ENCODE measurements around the gene UBALD1. TPM values are rescaled to one million over a fixed set of nuclear protein-coding genes. Genes with fewer than 3 reads are reported as not detected.

Gene UBALD1
- total RNA-seq, 4 donors from 2014 or later = 9.3 to 21.4 (median 10.9) TPM

DNA sequence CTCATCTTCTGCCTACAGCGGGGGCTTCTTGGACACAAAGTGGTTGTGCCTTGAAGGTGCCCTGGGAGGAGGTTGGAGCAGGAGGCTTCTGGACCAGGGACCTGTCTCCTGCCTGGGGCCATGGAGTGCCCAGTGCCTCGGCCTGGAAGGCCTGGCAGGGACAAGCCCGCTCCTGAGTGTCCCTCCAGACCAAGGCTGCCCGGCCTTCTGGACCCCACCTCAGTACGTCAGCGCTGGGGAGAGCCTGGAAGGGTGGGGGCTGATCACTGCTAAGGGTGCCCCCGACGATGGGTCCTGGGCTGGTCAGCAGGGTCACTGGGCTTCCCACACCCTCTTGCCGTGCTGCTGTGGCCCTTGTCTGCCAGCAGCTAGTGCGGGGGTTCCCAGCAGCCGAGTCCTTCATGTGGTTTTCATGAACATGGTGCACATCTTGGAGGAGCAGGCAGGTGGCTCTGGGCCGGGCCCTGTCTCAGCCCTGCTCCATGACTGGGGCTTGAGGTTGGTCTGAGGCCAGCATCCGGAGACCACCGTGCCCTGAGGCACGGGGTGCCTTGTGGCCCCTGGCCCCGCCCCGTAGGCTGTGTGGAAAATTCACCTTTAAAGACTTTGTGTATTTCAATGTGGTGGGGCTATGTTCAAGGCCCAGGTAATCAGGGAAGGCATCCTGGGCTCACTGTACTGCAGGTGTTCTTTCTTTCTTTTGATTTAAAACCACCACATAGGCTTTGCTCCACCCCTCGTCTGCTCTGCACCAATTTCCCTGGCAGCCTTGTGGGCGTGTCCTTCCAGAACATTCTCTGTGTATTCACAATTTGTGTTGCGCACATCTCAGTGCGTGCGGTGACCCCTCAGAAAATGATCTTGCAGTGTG is 32.3 kb upstream of the UBALD1 start:
- Histone ChIP-seq H3K4me1 (peaks cover 3 to 6% of the 10 kb centered on the region in 2 donors), H3K4me3 (replicated peaks in 1 of 3) (no peak overlapping the region), H3K9me3 (no peaks in the 10 kb centered on the region), H3K27me3 (no peaks in the 10 kb centered on the region), H3K27ac (no peak overlapping the region), H3K36me3 (peaks cover 0 to 6% of the 10 kb centered on the region in 2 donors)
- WGBS, 2 donors = 93 to 97% methylated on average over 17 to 20 of the region's 22 CpGs
- intact Hi-C loops (cut with DNase I) = no loop called here
- TF ChIP-seq POLR2A (IDR thresholded peaks at IDR 0.05) = no peak
- TF ChIP-seq, protein P1, sequence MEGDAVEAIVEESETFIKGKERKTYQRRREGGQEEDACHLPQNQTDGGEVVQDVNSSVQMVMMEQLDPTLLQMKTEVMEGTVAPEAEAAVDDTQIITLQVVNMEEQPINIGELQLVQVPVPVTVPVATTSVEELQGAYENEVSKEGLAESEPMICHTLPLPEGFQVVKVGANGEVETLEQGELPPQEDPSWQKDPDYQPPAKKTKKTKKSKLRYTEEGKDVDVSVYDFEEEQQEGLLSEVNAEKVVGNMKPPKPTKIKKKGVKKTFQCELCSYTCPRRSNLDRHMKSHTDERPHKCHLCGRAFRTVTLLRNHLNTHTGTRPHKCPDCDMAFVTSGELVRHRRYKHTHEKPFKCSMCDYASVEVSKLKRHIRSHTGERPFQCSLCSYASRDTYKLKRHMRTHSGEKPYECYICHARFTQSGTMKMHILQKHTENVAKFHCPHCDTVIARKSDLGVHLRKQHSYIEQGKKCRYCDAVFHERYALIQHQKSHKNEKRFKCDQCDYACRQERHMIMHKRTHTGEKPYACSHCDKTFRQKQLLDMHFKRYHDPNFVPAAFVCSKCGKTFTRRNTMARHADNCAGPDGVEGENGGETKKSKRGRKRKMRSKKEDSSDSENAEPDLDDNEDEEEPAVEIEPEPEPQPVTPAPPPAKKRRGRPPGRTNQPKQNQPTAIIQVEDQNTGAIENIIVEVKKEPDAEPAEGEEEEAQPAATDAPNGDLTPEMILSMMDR (IDR thresholded peaks at IDR 0.05) = no peak
- DNase-seq = no peak

DNA sequence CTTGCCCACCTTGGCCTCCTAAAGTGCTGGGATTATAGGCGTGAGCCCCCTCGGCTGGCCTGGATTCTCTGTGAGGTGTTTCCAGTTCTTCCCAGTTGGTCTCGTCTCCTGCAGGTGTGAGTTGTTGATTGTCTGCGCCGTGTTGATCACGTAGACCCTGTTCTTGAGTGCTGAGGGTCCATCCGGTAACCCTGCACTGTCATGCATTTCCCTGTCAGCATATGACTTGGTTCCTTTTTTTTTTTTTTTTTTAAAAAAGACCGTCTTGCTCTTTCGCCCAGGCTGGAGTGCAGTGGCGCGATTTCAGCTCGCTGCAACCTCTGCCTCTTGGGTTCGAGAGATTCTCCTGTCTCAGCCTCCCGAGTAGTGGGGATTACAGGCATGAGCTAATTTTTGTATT is 27.2 kb upstream of the UBALD1 start:
- intact Hi-C loops (cut with DNase I) = no loop called here
- Histone ChIP-seq H3K27me3 (no peaks in the 10 kb centered on the region), H3K4me1 (peaks cover 15 to 19% of the 10 kb centered on the region in 2 donors), H3K36me3 (no peaks in the 10 kb centered on the region), H3K4me3 (replicated peaks in 1 of 3) (no peak overlapping the region), H3K27ac (peak overlapping the region in 1 of 3 donors; percentile 2), H3K9me3 (no peaks in the 10 kb centered on the region)
- 90 to 91% methylated on average over 14 of the region's 14 CpGs for WGBS, 2 donors
- DNase-seq = no peak
- no peak for TF ChIP-seq POLR2A (IDR thresholded peaks at IDR 0.05)
- TF ChIP-seq, protein P1 (IDR thresholded peaks at IDR 0.05) = no peak

DNA sequence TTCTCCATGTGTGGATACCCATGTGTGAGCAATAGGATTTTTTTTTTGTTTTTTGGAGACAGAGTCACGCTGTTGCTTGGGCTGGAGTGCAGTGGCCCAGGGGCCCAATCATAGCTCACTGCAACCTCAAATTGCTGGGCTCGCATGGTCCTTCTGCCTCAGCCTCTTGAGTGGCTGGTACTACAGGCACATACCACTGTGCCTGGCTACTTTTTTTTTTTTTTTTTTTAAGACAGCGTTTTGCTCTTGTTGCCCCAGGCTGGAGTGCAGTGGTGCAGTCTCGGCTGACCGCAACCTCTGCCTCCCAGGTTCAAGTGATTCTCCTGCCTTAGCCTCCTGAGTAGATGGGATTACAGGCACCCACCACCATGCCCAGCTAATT is 26.6 kb upstream of the UBALD1 start:
- TF ChIP-seq, protein P1 (IDR thresholded peaks at IDR 0.05) = no peak
- TF ChIP-seq POLR2A (IDR thresholded peaks at IDR 0.05) = no peak
- WGBS, 2 donors = 63 to 67% methylated on average over 5 of the region's 5 CpGs
- no peaks in the 10 kb centered on the region for H3K36me3 ChIP-seq
- H3K27me3 ChIP-seq = no peaks in the 10 kb centered on the region
- DNase-seq = no peak
- no peaks in the 10 kb centered on the region for H3K9me3 ChIP-seq
- no peak overlapping the region for H3K4me3 ChIP-seq (replicated peaks in 1 of 3)
- peak overlapping the region in 1 of 3 donors; percentile 2 for H3K27ac ChIP-seq
- peaks cover 15 to 19% of the 10 kb centered on the region in 2 donors for H3K4me1 ChIP-seq
- intact Hi-C loops (cut with DNase I) = no loop called here

DNA sequence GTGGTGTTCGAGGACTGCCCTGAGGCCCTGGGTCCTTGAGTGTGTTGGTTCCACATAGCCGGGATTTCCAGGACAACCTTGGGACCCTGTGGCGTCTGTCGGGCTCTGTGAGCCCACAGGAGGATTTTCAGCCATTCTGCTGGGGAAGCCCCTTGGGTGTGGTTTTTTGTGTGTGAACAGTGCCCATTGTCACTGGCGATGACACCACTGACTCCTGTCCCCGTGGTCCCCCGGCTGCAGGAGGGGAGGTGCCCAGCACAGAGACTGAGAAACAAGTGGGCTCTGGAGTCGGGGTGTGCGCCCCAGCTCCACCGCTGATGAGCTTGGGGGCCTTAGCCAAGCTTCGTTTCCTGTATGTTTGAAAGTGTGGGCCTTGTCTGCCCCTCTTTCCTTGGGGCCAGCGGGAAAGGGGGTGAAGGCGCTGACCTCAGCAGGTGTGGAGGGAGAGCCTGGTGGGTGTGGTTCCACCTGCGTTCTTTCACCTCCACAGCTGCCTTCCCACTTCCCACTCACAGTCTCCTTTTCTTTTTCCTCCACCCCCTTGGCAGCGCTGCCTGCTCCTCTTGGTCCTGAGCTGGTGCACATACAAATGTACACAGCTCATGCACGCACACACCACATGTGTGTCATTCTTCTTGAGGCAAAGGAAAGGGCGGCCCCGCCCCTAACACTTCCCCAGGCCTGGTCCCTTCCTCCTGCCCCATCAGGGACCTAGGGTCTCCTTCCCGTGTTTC is 26.1 kb upstream of the UBALD1 start:
- H3K4me3 ChIP-seq (replicated peaks in 1 of 3) = no peak overlapping the region
- no peaks in the 10 kb centered on the region for H3K36me3 ChIP-seq
- peak; percentile 76 to 79 for DNase-seq
- H3K9me3 ChIP-seq = no peaks in the 10 kb centered on the region
- peaks cover 15 to 19% of the 10 kb centered on the region in 2 donors for H3K4me1 ChIP-seq
- no peaks in the 10 kb centered on the region for H3K27me3 ChIP-seq
- 69 to 74% methylated on average over 14 to 19 of the region's 19 CpGs for WGBS, 2 donors
- intact Hi-C loops (cut with DNase I) = no loop called here
- H3K27ac ChIP-seq = peak overlapping the region in 1 of 3 donors; percentile 28
- no peak for TF ChIP-seq POLR2A (IDR thresholded peaks at IDR 0.05)
- TF ChIP-seq, protein P1 (IDR thresholded peaks at IDR 0.05) = no peak

Measured in thyroid gland (tissue), 4 donors.